Aorta (tissue), 5 donors: ENCODE data around the gene BZW1. TPM values are rescaled to one million over a fixed set of nuclear protein-coding genes. Genes with fewer than 3 reads are reported as not detected.

ENCODE experiments used
- ATAC-seq: fragments of 200-7000 bp; cut with Tn5 transposase; one replicate; pipeline ENCODE4 v1.9.1; 2022; ENCODE audit warnings: moderate library complexity; ENCODE audit not compliant: low FRiP score
- DNase-seq, 2 donors: peaks; one replicate each; pipeline ENCODE4 v3.0.0-alpha.2; 2020
- H3K27ac ChIP-seq, 2 donors: one replicate each; pipeline ENCODE4 v1.5.1; 2013; ENCODE audit warnings: low read length in 2 of 2, mild to moderate bottlenecking in 2 of 2, moderate library complexity in 2 of 2, control low read depth in 1 of 2, inconsistent platforms in 1 of 2, low read depth in 1 of 2
- H3K27me3 ChIP-seq, 2 donors: one replicate each; pipeline ENCODE4 v1.6.1; 2013; ENCODE audit warnings: control low read depth in 1 of 2, low read length in 1 of 2, mild to moderate bottlenecking in 1 of 2, moderate library complexity in 1 of 2; ENCODE audit not compliant: insufficient read depth in 2 of 2, control insufficient read depth in 1 of 2
- H3K36me3 ChIP-seq, 2 donors: one replicate each; pipeline ENCODE4 v1.6.1; 2013; ENCODE audit warnings: control low read depth in 1 of 2, low read length in 1 of 2, mild to moderate bottlenecking in 1 of 2; ENCODE audit not compliant: insufficient read depth in 2 of 2, control insufficient read depth in 1 of 2
- H3K4me1 ChIP-seq, 2 donors: one replicate each; pipeline ENCODE4 v1.6.1; 2013; ENCODE audit warnings: low read length in 2 of 2, control low read depth in 1 of 2, mild to moderate bottlenecking in 1 of 2, moderate library complexity in 1 of 2; ENCODE audit not compliant: insufficient read depth in 2 of 2, control insufficient read depth in 1 of 2
- H3K4me3 ChIP-seq, 2 donors: one replicate each; pipeline ENCODE4 v1.5.1; 2013; ENCODE audit warnings: low read length in 2 of 2, control low read depth in 1 of 2, mild to moderate bottlenecking in 1 of 2
- H3K9me3 ChIP-seq: one replicate; pipeline ENCODE4 v1.6.1; 2013; ENCODE audit warnings: mild to moderate bottlenecking, low read length; ENCODE audit not compliant: control insufficient read depth
- WGBS, 2 donors: extraction: QIAGEN DNeasy Blood & Tissue Kit; methylation state at CpG; one replicate each; pipeline ENCODE4 v1.1.7; 2013; 5-methylcytosine and 5-hydroxymethylcytosine counted together
- intact Hi-C, 2 donors: fragments of 100-400 bp; cut with DNase I; formaldehyde crosslinking; loops; one replicate each; pipeline versions ENCODE4 v1.14.2 to v1.15.0; 2022
- polyA plus RNA-seq, 2 donors: library from polyadenylated mRNA; stranded (reverse); fragments of 200-250 nt; gene quantifications; one replicate each; pipeline ENCODE4 v1.2.3, GENCODE V29; 2013
- total RNA-seq, 2 donors: library from RNA; stranded (reverse); fragmentation: NEBNext Ultra II Directional; extraction: Animal tissue kit (Norgen Biotek cat#: 25700); gene quantifications; one replicate each; pipeline ENCODE4 v1.2.1, GENCODE V29; 2021
- donor health status: healthy with polysubstance abuse.
- donor health status: Bipolar disorder and iron deficiency.
- donor health status: DM: no; HTN: no; CAD: no.
- donor health status: DM: no; HTN: no; CAD: no.
- donor health status: DM: yes; HTN: yes; CAD: no.

Gene BZW1
- total and polyA plus RNA-seq, 4 donors: 73.1 to 250 (median 136) TPM

DNA sequence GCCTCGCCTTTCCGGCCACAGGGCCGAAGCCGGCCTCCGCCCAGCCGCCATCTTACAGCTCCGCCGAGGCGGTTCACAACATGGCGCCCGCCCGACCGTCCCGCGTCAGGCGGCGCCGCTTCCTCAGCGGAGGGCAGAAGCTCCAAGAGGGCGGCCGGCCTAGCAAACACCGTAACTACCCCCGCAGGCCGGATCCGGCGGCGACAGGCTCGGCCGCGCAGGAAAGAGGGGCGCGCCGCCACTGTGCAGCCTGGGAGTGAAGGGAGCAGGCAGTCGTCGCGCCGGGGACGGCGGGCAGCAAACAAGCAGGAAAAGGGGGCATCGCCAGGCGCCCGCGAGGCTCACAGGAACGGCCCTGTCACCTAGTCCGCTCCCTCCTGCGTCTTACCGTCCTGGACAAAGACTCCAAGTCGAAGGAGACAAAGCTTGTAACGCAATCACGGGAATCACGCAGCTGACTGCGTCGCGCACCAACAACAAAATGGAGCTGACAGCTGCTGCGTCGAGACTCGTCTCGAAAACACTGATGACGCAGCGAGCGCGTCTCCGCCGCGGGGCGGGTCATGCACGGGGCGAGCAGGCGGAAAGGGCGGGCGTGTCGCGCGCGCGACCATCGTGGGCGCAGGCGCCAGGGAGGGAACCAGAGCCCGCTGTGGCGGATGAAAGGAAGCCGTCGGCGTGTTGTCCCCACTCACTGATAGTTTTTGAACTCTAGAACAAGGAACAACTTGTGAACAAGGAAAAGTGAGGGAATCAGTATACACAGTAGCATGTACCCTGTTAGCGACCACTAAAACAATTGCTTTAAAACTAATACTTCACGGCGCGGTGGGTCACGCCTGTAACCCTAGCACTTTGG lies 52.7 kb downstream of the BZW1 start, which contains the start of gene CLK1:
TSS of gene CLK1 (minus strand) at position 483 of the 859 bp plus-strand sequence. CDS start 2,796 bp downstream, outside the sequence.
- ATAC-seq (peak; percentile 96), DNase-seq (peak; percentile 99 to 100)
- Histone ChIP-seq H3K4me1 (no peaks in the 10 kb centered on the region), H3K36me3 (no peaks in the 10 kb centered on the region), H3K9me3 (no peaks in the 10 kb centered on the region), H3K27ac (peak within 1 kb of the TSS; percentile 99 to 100), H3K27me3 (no peaks in the 10 kb centered on the region), H3K4me3 (peak within 1 kb of the TSS; percentile 80 to 95)
- intact Hi-C loops: loop anchor here (5.0 kb wide), 2 partner anchors 52 to 152 kb away; partner anchors contain the start of gene BZW1 (in 2 of the 2)
- WGBS, 2 donors: 1% methylated on average over 84 to 89 of the region's 89 CpGs

DNA sequence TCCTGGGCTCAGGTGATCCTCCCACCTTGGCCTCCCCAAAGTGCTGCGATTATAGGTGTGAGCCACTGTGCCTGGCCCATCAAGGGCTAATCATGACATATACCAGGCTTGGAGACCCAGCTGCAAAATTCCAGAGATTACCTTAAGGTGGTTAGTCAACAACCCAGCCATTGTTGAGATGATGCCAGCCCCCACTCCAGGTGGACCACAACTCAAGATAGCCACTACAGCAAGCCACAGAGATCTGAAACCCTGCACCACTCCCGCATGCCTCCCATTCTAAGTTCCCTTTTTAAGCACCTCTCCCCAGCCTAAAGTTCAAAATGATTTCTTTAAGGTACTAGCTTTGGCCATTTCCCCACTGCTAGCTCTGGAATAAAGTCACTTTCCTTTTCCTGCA lies 57.3 kb downstream of the BZW1 start:
- Histone ChIP-seq H3K27ac (no peak overlapping the region), H3K4me3 (no peak overlapping the region), H3K36me3 (no peaks in the 10 kb centered on the region), H3K4me1 (no peaks in the 10 kb centered on the region), H3K9me3 (no peaks in the 10 kb centered on the region), H3K27me3 (no peaks in the 10 kb centered on the region)
- ATAC-seq: no peak
- intact Hi-C loops: no loop called here
- DNase-seq: no peak
- WGBS, 2 donors: 86% methylated on average over 2 of the region's 2 CpGs

DNA sequence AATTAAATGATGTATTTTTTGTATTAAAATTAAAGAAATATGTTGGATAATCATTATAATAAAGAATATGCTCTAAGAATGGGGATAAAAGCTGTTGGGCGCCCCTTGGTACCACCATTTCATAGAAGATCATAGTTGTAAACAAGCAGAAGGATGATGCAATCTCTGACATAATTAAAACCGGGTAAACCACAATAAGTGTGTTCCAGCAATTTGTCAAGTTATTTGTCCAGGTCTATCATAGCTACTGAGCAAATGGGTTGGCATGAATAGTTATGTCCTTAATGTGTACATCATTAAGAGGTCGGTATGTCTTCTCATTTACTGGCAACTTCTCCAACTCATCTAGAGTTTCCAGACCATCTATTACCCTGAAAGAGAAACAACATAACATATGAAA lies 59.4 kb downstream of the BZW1 start:
- H3K4me1 ChIP-seq: no peaks in the 10 kb centered on the region
- ATAC-seq (no peak), DNase-seq (no peak)
- no peak overlapping the region for H3K27ac ChIP-seq
- H3K4me3 ChIP-seq: no peak overlapping the region
- WGBS, 2 donors: 86 to 92% methylated on average over 3 of the region's 3 CpGs
- intact Hi-C loops: no loop called here
- peaks cover 0 to 1% of the 10 kb centered on the region in 2 donors for H3K36me3 ChIP-seq
- no peaks in the 10 kb centered on the region for H3K27me3 ChIP-seq
- no peaks in the 10 kb centered on the region for H3K9me3 ChIP-seq

GRCh38 chr2:200873560-200873959 lies 61.9 kb downstream of the BZW1 start:
- Histone ChIP-seq H3K9me3 (no peaks in the 10 kb centered on the region), H3K27ac (no peak overlapping the region), H3K36me3 (peaks cover 0 to 1% of the 10 kb centered on the region in 2 donors), H3K4me1 (no peaks in the 10 kb centered on the region), H3K4me3 (no peak overlapping the region), H3K27me3 (no peaks in the 10 kb centered on the region)
- DNase-seq: no peak
- WGBS, 2 donors: 95 to 97% methylated on average over 6 of the region's 6 CpGs
- intact Hi-C loops: no loop called here
- ATAC-seq: no peak

Other genes starting within 250 kb of the BZW1 start
- gene AOX1, start 225.9 kb upstream of the BZW1 start, total RNA-seq: 10 to 100 TPM; 64.5 to 65.5 TPM
- 1 to 10 TPM; 6.9 to 7.6 TPM for gene AOX1, start 225.9 kb upstream of the BZW1 start, polyA plus RNA-seq
- 100 to 1,000 TPM; 167 to 197 TPM for gene CLK1, start 52.7 kb downstream of the BZW1 start, total RNA-seq
- 100 to 1,000 TPM in 1 of 2 donors, 10 to 100 TPM in 1; 89.3 to 361 TPM for gene CLK1, start 52.7 kb downstream of the BZW1 start, polyA plus RNA-seq
- 10 to 100 TPM; 17.8 to 33.7 TPM for gene PPIL3, start 77.2 kb downstream of the BZW1 start, total RNA-seq
- gene PPIL3, start 77.2 kb downstream of the BZW1 start, polyA plus RNA-seq: 10 to 100 TPM; 21.4 to 39.2 TPM
- 10 to 100 TPM; 13.6 to 15.8 TPM for gene NIF3L1, start 77.5 kb downstream of the BZW1 start, total RNA-seq
- gene NIF3L1, start 77.5 kb downstream of the BZW1 start, polyA plus RNA-seq: 10 to 100 TPM; 18.2 to 22.0 TPM
- gene ORC2, start 151.8 kb downstream of the BZW1 start, total RNA-seq: 10 to 100 TPM; 28.8 to 35.6 TPM
- 10 to 100 TPM in 1 of 2 donors, 1 to 10 TPM in 1; 5.6 to 11.9 TPM for gene ORC2, start 151.8 kb downstream of the BZW1 start, polyA plus RNA-seq